Caco-2 (cell line): ENCODE data around the gene HOTAIR. TPM values are rescaled to one million over a fixed set of nuclear protein-coding genes. Genes with fewer than 3 reads are reported as not detected.

Experiments used
- BruUV-seq: library from RNA; stranded (reverse); fragments of 400-500 nt; replicated peaks from 2 replicates; lab custom pipeline; 2021; lab: Mats Ljungman, UMichigan
- CTCF ChIA-PET: fragments of 300-600 bp; sonication (Branson Sonifier 250); formaldehyde crosslinking; loops from one replicate; lab custom pipeline; 2022; ENCODE audit warnings: antibody characterized with exemption; lab: Charles Lee
- POLR2A ChIA-PET: fragments of 300-600 bp; sonication (Branson Sonifier 250); formaldehyde crosslinking; loops from one replicate; lab custom pipeline; 2022; ENCODE audit warnings: antibody characterized with exemption; lab: Charles Lee
- DNase-seq, 2 experiments: peaks; one replicate each; pipeline versions ENCODE4 v3.0.0 to v3.0.0-alpha.2; 2020 to 2022
- H3K27me3 ChIP-seq: replicated peaks from 2 replicates; pipeline ENCODE4 v1.6.0; 2011; ENCODE audit warnings: low read length; ENCODE audit not compliant: control insufficient read depth, insufficient read depth
- H3K36me3 ChIP-seq: 2 replicates; pipeline ENCODE4 v1.5.1; 2011; ENCODE audit warnings: low read length; ENCODE audit not compliant: control insufficient read depth, insufficient read depth
- H3K4me1 ChIP-seq: fragments of 250-450 bp; sonication (Bioruptor Pico); 2 replicates; pipeline ENCODE4 v1.5.1; 2020; ENCODE audit warnings: mild to moderate bottlenecking
- H3K4me3 ChIP-seq: 2 replicates; pipeline ENCODE4 v1.5.1; 2011; ENCODE audit warnings: low read depth, mild to moderate bottlenecking, control low read depth, low read length
- H3K9me3 ChIP-seq: fragments of 250-450 bp; sonication (Bioruptor Pico); 2 replicates; pipeline ENCODE4 v1.5.1; 2020; ENCODE audit warnings: mild to moderate bottlenecking, moderate library complexity
- H3K27ac Mint-ChIP-seq: one replicate; pipeline ENCODE4 v1.8.0; 2022; ENCODE audit warnings: mixed read lengths; ENCODE audit not compliant: unreplicated experiment
- H3K27me3 Mint-ChIP-seq: one replicate; pipeline ENCODE4 v1.8.0; 2022; ENCODE audit warnings: mixed read lengths; ENCODE audit not compliant: insufficient read depth, unreplicated experiment
- H3K36me3 Mint-ChIP-seq: one replicate; pipeline ENCODE4 v1.8.0; 2022; ENCODE audit warnings: mild to moderate bottlenecking, mixed read lengths; ENCODE audit not compliant: insufficient read depth, unreplicated experiment
- H3K4me1 Mint-ChIP-seq: one replicate; pipeline ENCODE4 v1.8.0; 2022; ENCODE audit warnings: low read depth, mixed read lengths; ENCODE audit not compliant: unreplicated experiment
- H3K4me3 Mint-ChIP-seq: one replicate; pipeline ENCODE4 v1.8.0; 2022; ENCODE audit warnings: mild to moderate bottlenecking, moderate library complexity, mixed read lengths; ENCODE audit not compliant: unreplicated experiment
- H3K9me3 Mint-ChIP-seq: one replicate; pipeline ENCODE4 v1.8.0; 2022; ENCODE audit warnings: mixed read lengths; ENCODE audit not compliant: unreplicated experiment
- intact Hi-C: fragments of 100-400 bp; cut with micrococcal nuclease; formaldehyde crosslinking; loops from one replicate; pipeline ENCODE4 v1.10.0; 2022; ENCODE audit not compliant: unreplicated experiment
- total RNA-seq: library from RNA; stranded (reverse); gene quantifications from 2 replicates; pipeline ENCODE4 v1.2.3, GENCODE V29; 2022
- TF ChIP-seq, protein P1 (sequence below), 2 experiments: fragments of 200-600 bp in 1 of 2; IDR thresholded peaks; 1 replicate in 1 of 2; 2 replicates in 1 of 2; pipeline versions ENCODE4 v1.5.1 to v1.8.0; 2011 to 2022; ENCODE audit warnings: antibody characterized with exemption in 1 of 2, control low read depth in 1 of 2, inconsistent platforms in 1 of 2, low read depth in 1 of 2, low read length in 1 of 2, mild to moderate bottlenecking in 1 of 2, moderate library complexity in 1 of 2; ENCODE audit not compliant: insufficient read depth in 1 of 2, severe bottlenecking in 1 of 2, unreplicated experiment in 1 of 2

HOTAIR gene
- total RNA-seq, 1 experiment from 2014 or later: 1.9 TPM

DNA sequence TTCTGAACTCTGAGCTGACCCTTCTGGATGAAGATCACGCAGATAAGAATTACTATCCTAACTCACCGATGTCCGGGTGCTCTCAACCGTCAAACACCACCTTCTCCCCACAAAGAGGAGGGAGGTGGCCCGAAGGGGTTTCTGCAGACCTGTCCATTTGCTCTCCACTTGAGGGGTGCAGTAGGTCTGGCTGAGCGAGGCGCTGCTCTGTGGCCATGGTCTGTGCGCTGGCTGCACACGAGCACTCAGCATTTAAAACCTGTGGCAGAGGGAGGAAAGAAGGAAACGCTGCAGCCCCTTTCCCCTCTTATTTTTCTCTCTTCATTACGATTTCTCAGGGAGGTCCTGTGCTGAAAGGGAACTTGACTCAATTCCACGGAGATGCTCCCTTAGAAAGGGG lies 37.7 kb downstream of the HOTAIR start:
- peaks cover 25% of the 10 kb centered on the region for H3K4me1 Mint-ChIP-seq
- no peak overlapping the region for H3K4me3 Mint-ChIP-seq
- no TSS peak for BruUV-seq
- Histone ChIP-seq H3K27me3 (no peaks in the 10 kb centered on the region; the same call in 1 of the 2 replicates), H3K4me1 (peaks cover 12% of the 10 kb centered on the region), H3K36me3 (no peaks in the 10 kb centered on the region), H3K4me3 (no peak overlapping the region), H3K9me3 (no peaks in the 10 kb centered on the region)
- ChIA-PET CTCF (interaction anchor here (1.8 kb wide), 1 partner anchor 14 kb away, joined by 3 read pairs; no protein-coding TSS in a partner anchor), POLR2A (no interaction called here)
- no peak for DNase-seq
- intact Hi-C loops: loop anchor here (5.0 kb wide), 2 partner anchors 145 to 170 kb away; no protein-coding TSS in a partner anchor
- TF ChIP-seq, protein P1, sequence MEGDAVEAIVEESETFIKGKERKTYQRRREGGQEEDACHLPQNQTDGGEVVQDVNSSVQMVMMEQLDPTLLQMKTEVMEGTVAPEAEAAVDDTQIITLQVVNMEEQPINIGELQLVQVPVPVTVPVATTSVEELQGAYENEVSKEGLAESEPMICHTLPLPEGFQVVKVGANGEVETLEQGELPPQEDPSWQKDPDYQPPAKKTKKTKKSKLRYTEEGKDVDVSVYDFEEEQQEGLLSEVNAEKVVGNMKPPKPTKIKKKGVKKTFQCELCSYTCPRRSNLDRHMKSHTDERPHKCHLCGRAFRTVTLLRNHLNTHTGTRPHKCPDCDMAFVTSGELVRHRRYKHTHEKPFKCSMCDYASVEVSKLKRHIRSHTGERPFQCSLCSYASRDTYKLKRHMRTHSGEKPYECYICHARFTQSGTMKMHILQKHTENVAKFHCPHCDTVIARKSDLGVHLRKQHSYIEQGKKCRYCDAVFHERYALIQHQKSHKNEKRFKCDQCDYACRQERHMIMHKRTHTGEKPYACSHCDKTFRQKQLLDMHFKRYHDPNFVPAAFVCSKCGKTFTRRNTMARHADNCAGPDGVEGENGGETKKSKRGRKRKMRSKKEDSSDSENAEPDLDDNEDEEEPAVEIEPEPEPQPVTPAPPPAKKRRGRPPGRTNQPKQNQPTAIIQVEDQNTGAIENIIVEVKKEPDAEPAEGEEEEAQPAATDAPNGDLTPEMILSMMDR (IDR thresholded peaks at IDR 0.05; ENCODE audit: insufficient read depth in 1 of 2, low read depth in 1 of 2, low read length in 1 of 2, severe bottlenecking in 1 of 2, unreplicated experiment in 1 of 2): no peak
- H3K36me3 Mint-ChIP-seq: peaks cover 13% of the 10 kb centered on the region
- H3K27ac Mint-ChIP-seq: no peak overlapping the region
- H3K27me3 Mint-ChIP-seq: no peaks in the 10 kb centered on the region
- no peaks in the 10 kb centered on the region for H3K9me3 Mint-ChIP-seq

DNA sequence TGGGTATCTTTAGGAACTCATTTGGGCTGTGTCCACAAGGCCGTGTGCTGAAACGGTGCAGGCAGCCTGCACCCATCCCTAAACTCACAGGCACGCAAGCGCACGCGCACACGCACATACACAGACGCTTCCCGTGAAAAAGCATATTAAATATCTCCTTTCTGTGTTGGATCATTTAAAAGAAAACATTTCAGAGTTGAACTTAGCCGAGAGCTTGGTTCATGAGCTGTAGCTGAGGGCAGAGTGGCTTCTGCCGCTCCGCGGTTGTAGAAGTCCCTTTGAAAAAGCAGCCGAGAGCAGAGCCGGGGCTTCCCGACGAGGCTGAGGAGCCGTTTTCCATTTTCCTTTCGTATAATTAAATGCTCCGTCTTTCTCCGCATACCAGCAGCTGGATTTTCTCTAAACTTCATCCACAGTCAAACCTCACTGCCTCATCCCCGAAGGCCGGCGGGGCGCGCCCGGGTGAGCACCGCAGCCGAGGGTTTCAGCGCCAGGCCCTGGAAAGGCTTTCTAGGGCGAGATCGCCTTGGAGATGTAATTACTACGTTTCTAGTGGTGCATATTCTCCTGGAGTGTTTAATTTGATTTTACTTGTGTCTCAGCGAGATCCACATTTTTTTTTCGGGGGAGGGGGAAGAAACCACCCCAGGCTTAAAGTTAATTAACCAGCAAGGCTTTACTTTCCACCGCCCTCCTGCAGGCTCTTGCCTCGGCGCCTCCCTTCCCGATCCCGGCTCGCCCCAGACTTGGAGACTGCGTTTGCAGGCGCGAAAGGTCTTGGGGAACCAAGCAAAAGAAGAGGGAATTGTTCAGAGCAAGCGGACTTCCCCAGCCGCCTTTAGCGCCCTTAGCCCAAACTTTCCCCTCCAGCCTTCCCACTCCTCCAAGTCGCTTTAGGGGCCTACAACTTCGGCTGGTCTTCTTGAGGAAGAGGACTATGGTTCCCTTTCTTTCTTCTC lies 39.1 kb downstream of the HOTAIR start:
- Histone ChIP-seq H3K4me3 (no peak overlapping the region), H3K27me3 (no peaks in the 10 kb centered on the region; the same call in 1 of the 2 replicates), H3K9me3 (no peaks in the 10 kb centered on the region), H3K4me1 (peaks cover 12% of the 10 kb centered on the region), H3K36me3 (no peaks in the 10 kb centered on the region)
- ChIA-PET POLR2A (interaction anchor here (0.6 kb wide), 1 partner anchor 16 kb away, joined by 5 read pairs; no protein-coding TSS in a partner anchor), CTCF (interaction anchor here (0.7 kb wide), 1 partner anchor 252 kb away, joined by 4 read pairs; no protein-coding TSS in a partner anchor)
- intact Hi-C loops: loop anchor here (5.0 kb wide), 2 partner anchors 143 to 168 kb away; no protein-coding TSS in a partner anchor
- TF ChIP-seq, protein P1 (IDR thresholded peaks at IDR 0.05; ENCODE audit: insufficient read depth in 1 of 2, low read depth in 1 of 2, low read length in 1 of 2, severe bottlenecking in 1 of 2, unreplicated experiment in 1 of 2): no peak
- no peak overlapping the region for H3K4me3 Mint-ChIP-seq
- H3K4me1 Mint-ChIP-seq: peaks cover 18% of the 10 kb centered on the region
- no peaks in the 10 kb centered on the region for H3K27me3 Mint-ChIP-seq
- H3K27ac Mint-ChIP-seq: no peak overlapping the region
- peaks cover 7% of the 10 kb centered on the region for H3K36me3 Mint-ChIP-seq
- DNase-seq: no peak
- H3K9me3 Mint-ChIP-seq: no peaks in the 10 kb centered on the region
- no TSS peak for BruUV-seq

DNA sequence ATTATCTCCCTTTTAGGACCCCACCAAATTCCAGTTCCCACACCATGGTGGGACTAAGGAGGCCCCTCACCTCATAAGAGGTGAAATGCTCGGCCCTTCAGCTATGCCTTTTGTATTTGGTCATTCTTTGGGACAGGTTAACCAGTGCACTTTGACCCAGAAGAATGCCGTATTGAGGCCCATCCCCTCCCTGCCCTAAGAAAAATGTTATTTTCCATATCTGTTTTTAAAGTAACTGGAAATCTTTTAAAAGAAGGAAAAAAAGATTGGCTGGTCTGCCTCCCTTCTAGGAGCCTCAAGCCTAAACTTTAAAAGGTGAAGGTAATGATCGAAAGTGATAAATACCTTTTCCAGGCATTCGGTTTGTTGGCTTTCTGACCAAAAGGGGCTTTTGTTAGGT lies 41.8 kb downstream of the HOTAIR start:
- ChIA-PET POLR2A (no interaction called here), CTCF (no interaction called here)
- H3K9me3 ChIP-seq: no peaks in the 10 kb centered on the region
- no peaks in the 10 kb centered on the region for H3K9me3 Mint-ChIP-seq
- no TSS peak for BruUV-seq
- peaks cover 13% of the 10 kb centered on the region for H3K27me3 Mint-ChIP-seq
- TF ChIP-seq, protein P1 (IDR thresholded peaks at IDR 0.05; ENCODE audit: insufficient read depth in 1 of 2, low read depth in 1 of 2, low read length in 1 of 2, severe bottlenecking in 1 of 2, unreplicated experiment in 1 of 2): no peak
- H3K4me1 ChIP-seq: peaks cover 12% of the 10 kb centered on the region
- no peak overlapping the region for H3K27ac Mint-ChIP-seq
- H3K4me3 ChIP-seq: no peak overlapping the region
- no peaks in the 10 kb centered on the region for H3K36me3 ChIP-seq
- H3K4me1 Mint-ChIP-seq: peaks cover 15% of the 10 kb centered on the region
- no peak overlapping the region for H3K4me3 Mint-ChIP-seq
- no peak for DNase-seq
- H3K36me3 Mint-ChIP-seq: no peaks in the 10 kb centered on the region
- intact Hi-C loops: no loop called here
- H3K27me3 ChIP-seq: no peaks in the 10 kb centered on the region; the same call in 1 of the 2 replicates
